ENCODE results near the gene PARP12.

PARP12 gene

DNA sequence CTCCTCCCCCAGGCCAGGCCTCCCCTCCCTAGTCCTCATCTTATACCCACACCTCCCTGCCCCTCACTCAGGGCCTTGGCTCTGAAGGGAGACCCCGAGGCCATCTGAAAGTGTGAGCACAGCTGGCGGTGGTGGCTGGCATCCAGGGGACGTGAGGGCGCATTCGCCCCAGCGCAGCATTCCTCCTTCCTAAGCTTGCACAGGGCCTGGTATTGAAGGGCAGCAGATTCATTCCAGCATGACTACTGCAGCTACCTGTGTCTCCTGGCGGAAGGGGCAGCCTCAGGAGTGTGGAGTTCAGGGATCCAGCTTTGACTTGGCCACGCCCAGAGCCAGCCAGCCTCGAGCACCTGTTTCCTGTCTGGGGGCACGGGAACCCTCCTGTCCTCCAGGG is 72.6 kb downstream of the PARP12 start:
- no peak for DNase-seq

DNA sequence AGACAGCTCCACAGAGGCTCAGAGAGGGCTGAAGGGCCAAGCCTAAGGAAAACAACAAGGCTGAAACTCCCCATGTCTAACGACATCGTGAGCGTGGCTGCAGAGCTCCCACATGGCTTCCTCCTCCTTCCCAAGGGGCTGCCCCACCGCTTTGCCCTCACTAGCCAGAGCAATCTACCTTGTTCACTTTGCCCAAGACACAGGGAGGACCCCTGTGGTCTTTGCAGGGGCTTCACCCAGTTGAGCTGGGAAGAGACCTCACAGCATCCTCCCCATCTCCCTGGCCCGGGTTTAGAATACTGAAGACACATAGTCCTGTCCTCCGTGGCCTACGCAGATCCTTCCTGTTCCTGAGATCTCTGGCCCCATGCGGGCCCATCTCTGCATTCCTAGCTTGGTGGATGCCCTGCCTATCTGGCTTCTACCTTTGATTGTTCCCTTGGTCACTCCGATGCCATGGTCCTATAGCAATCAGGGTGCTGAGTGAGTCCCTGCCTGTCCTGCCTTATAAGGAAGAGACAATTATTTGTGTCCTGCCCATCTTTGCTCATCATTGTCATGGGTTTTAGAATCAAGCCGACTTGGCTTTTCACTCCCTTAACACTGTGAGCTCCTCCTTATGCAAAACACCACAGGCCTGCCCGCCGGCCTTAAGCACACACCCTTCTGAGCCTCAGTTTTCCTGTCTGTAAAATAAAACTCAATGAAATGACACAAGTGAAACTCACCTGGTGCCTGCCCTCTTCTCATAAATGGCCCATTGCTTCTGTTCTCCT is 73.2 kb downstream of the PARP12 start:
- DNase-seq = no peak

DNA sequence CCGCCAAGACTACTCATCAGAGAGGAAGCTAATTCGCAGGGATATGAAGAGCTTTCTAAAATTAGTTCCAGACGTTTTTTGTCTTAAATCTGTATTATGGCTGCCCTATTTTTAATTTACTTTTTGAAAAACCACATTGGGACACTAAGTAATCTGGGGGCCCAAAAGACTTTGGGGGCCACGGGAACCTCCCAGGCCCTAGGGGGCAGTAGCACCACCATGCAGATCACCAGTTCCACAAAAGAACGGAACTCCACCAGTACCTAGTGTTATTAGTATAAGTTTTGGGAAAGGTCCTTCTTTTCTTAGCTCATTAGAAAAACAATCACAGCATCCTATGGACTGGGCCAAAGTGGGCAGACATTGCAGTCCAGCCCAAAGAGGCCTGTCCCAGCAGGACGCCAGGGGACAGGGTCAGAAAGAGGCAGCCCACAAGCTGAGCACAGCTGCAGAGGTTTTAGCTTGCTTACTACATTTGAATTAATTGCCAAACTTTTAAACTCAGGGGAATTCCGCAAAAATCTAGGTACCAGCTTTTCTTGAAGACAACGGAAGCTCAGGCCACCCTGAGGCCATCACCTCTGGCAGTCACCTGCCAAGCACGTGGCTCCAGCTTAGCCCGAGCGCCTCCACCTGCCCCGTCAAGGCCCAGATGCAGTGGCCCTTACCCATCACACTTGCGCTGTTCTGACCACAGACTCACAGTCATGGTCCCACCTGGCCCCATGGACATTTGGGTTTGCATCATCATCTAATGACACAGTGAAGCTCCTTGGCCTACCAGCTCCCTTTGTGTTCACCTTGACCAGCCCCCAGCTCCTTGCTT is 74.8 kb downstream of the PARP12 start:
- DNase-seq = no peak

DNA sequence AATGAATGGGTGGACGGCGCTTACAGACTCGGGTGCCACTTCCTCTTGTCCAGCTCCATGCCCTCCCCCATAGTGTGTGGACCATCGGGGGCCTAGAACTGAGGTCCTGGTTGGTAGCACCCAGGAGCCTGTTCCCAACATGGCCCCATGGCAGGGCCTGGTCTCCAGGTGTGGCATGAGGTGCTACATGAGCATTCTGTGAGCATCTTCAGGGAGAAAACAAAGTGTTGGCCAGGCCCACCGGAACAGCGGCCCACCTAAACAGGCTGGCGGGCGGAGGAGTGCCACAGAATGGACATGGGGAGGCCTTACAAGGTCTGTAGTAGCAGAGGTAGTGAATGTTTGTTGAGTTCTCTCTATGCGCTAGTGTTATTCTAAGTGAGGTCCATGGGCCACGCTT is 76.9 kb downstream of the PARP12 start:
- no peak for DNase-seq

DNA sequence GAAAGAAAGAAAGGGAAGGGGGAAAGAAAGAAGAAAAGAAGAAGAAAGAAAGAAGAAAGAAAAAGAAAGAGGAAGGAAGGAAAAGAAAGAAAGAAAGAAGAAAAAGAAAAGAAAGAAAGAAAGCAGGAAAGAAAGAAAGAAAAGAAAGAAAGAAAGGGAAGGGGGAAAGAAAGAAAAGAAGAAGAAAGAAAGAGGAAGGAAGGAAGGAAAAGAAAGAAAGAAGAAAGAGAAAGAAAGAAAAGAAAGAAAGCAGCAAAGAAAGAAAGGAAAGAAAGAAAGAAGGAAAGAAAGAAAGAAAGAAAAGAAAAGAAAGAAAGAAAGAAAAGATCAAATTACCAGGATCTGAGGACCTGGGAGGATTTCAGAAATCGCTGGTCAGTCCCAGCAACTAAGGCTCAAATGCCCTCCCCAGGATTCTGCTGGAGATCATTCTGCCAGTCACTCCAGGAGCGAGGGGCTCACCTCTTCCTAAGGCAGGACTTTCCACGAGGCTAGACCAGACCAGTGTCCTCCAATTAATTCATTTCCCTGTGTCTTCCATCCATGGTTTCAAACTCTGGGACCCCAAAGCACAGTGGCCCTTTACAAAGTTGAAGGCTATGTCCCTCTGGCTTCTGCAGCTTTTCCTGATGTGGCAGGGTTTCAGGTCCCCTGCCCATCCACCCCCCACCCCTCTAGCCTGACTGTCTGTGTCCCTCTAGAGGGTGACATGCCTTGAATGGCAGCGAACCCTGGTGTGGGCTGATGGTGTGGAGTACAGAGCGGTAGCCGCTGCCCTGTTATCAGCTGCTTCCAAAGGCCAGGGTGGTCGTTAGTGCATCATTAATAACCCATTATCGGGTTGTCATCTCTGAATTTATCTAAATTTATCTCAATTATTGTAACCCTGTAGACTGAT is 77.9 kb downstream of the PARP12 start:
- DNase-seq = no peak

DNA sequence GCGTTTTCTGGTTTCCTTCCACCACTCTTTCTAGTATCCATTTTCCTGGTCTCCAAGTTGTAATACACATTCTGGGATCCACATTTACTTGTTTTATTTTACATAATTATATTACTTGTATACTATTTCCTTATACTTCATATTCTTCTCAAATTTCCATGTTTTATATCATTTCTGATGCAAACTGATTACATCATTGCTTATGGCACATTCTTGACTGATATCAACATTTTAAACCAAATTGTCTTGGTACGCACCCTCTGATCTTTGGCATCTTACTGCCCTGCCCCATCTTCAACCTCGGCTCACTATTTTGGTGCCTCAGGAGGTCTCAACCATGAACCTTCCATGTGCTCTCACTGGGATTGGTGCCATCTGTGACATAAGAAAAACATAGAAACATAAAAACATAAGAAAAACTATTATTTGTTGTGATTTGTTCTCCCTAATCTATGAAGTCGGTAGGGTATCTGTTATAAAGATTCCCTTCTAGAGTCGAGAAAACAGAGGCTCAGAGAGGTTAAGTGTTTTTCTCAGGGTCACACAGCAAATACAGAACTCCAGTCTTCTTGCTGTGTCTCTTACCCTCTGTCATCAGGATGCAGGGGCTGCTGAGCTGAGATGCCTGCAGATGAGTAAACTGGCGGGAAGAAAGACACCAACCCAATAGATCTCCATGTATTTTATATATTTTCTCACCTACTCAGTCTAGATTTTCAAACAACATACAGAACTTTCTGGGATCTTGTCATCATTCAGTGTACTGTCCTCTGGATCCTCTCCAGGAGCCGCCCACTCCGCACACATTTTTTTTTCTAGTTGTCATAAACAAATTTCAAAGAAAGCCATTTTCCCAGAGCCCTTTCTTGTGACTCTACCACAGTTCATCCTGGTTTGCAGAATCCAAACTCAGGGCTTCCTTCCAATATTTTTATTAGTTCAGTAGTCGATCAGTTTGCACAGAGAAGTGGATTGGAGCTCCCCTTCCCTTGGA is 79.5 kb downstream of the PARP12 start:
- no peak for DNase-seq

DNA sequence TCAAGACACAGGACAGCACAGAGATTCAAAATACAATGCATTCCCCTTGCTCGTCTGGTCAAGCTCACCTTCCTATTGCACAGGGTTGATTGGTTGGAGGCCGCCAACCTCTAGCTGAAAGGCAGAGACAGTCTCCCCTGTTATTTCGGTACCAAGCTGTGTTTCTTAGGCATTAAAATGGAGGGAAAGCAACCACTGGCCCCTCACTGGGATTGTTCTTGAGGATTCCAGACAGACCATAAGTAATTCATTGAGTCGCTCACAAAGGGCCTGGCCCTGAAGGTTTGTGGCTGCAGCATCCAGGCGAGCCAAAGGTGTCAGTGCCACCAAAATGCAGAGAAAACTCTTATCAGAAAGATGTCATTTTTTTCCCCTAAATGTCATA is 81.2 kb downstream of the PARP12 start:
- no peak for DNase-seq

DNA sequence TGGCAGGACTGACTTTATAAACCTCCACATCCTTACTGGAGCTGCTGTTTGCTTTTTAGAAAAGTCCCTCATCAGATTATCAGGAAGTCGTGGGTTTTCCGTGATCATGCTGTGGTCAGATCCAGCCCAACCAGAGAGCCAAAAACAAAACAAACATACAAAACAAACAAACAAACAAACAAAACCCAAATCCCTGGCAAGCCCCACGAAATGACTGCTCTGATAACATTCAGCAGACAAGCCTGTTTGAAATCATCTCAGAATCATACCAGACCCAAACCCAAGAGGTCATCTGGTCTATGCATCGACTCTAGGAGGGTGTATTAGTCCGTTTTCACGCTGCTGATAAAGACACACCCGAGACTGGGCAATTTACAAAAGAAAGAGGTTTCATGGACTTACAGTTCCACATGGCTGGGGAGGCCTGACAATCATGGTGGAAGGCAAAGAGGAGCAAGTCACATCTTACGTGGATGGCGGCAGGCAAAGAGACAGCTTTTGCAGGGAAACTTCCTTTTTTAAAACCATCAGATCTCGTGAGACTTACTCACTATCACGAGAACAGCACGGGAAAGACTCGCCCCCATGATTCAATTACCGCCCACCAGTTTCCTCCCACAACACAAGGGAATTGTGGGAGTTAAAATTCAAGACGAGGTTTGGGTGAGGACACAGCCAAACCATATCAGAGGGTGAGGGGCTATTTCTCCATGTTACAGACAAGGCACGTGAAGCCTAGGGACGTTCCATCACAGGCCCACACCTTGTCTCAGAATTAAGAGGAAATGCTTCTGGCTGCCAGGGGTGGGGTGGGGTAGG is 85.7 kb downstream of the PARP12 start:
- DNase-seq = no peak

DNA sequence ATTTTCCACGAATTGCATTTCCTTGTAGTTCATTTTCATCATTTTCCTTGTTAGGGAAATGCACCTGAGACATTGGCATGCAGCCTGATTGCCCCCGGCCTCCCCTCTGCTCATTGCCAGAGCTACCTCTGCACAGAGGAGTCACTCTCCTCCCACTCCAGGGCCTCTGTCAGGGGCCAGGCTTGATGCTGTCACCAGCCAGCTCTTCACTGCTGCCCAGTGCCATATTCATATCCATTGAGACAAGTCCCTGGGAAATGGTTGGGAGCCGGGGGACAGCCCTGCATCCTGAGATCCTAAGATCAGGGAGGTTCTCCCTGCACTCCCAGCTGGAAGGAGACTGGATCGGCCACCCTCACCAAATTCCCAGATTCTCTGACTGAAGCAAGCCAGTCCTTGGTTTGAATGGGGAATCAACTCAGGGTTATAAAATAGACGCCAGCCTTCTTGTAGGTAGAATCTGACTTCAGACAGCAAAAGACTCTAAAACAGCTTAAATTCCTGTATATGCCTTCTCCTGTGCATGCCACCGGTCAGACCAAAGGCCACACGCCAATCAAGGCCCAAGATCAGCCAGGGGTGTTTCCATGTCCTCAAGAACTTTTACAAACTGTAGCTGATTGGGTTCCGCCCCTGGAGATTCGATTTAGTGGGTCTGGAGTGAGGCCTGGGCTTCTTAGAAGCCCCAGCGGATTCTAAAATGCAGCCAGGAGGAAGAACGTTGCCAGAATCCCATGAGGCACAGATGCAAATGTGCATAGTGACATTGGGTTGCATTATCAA is 86.5 kb downstream of the PARP12 start:
- no peak for DNase-seq

DNA sequence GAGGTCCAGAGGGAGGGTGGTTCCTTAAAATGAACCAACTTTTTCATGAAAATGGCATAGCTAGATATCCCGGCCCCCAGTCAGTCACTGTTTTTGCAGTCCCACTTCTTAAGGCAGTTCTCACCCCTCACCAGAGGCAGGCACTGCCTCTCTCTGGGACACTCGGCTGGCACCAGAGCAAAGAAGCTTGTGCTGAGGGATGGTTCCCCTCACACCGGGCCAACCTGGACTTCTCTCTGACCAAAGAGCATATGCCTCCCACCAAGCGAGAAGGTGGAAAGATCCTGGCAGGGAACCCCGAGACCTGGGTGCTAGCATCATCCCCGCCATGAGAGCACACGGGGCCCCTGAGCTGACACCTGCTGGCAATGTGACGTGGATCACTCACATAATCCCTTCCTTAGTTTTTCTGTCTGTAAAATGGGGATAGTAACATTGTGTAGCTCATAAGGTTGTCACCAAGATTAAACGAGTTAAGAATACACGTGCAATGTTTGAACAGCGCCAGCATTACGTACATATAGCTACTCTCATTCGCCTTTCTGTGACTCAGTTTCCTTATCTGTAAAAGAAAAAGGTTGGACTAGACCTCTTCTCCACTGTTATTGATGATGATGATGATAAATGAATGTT is 88.5 kb downstream of the PARP12 start:
- no peak for DNase-seq
